Activated CD4-positive, alpha-beta T cell treated with anti-CD3 and anti-CD28 coated beads, Interleukin-2, amount 50 U/mL, for 48 hours (primary cell): ENCODE data around the gene FOXD4.
A peak's percentile ranks its signal among the peaks of the same experiment; 100 is the strongest.
"Not testable (repeated sequence)": the region's sequence is repeated elsewhere in the genome, so short reads cannot be mapped to it uniquely, and the experiment has no call there.

Experiments used
- DNase-seq, 2 experiments: peaks; one replicate each; pipeline ENCODE4 v3.0.0-alpha.2; 2020

The FOXD4 gene

DNA sequence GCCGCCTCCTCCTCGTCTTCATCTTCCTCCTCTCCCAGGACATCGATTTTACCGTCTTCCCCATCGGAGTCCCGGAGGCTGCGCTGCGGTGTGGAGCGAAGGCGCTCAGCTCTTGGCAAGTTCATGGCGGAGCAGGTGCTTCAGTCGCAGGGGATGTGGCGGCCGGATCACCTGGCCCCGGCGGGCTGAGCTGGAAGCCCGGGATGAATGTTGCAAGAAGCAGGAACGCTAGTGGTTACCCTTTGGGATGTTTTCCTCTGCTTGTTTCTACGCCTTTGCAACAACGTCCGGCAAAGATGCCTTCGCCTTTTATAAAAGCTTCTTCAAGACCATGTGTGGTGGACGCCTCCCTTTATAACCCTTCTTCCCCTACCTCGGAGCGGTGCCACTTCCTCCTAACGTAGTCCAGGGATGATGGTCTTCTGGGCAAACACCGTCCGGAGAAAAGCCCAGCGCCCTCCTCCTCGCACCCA, at the start of gene FOXD4:
TSS of gene FOXD4 (minus strand) at position 423 of the 473 bp plus-strand sequence. CDS start at position 125, 298 bp downstream.
- not testable (repeated sequence) for DNase-seq

DNA sequence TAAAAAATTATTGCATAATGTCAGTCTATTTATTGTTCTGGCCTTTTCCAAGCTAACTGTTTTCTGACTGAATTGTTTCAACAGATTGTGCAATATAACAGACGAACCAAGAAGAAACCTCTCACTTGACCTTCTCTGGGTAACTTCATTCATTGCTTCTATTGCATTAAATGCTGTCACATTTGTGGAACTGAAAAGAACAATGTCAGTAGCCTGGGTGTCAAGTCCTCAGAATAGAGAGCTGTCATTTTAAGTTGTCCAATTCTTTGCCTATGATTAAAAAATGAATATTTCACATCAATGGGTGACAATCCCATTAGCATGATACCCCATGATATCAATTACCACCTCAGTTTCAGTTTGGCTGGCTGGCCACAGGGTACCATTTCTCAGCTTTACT, 41.7 kb upstream of the FOXD4 start:
- DNase-seq: not testable (repeated sequence)

GRCh38 chr9:151173-151572, 33.0 kb upstream of the FOXD4 start:
- not testable (repeated sequence) for DNase-seq

DNA sequence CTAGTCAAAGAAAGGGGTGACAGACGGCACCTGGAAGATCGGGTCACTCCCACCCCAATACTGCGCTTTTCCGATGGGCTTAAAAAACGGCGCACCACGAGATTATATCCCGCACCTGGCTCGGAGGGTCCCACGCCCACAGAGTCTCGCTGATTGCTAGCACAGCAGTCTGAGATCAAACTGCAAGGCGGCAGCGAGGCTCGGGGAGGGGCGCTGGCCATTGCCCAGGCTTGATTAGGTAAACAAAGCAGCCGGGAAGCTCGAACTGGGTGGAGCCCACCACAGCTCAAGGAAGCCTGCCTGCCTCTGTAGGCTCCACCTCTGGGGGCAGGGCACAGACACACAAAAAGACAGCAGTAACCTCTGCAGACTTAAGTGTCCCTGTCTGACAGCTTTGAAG, 21.7 kb upstream of the FOXD4 start:
- DNase-seq: not testable (repeated sequence)

DNA sequence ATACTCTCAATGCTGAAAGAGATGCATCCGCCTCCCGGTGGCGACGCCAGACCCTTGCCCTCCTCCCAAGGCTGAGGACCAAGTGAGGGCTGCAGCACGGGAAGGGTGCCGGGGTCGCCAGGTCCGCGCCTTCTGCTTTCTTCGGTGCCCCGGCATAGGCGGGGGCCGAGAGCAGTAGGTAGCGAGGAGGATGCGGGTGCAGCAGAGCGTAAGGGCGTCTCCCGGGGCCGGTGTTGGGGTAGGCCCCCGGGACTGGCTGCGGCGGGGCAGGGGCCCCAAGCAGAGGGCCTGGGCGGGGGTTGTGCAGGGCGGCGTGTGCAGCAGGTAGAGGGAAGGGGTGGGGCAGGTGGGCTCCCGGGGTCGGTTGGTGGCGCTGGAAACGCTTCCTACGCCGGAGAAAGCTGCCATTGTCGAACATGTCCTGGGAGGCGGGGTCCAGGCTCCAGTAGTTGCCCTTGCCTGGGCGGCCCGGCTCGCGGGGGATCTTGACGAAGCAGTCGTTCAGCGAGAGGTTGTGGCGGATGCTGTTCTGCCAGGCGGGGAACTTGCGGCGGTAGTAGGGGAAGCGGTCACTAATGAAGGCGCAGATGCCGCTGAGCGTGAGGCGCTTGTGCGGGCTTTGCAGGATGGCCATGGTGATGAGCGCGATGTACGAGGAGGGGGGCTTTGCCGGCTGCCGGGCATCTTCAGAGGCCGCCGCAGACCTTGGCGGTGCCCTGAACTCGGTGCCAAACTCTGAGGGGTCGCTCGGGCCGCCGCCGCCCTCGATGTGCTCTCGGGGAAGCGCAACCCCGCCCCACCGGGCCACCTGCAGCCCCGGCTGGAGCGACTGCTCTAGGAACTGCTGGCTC, 848 bp downstream of the FOXD4 start:
- DNase-seq: peak; percentile 35 to 38

GRCh38 chr9:116239-117077, 1.8 kb downstream of the FOXD4 start:
- DNase-seq: peak in 1 of 2 experiments; percentile 13

- not testable (repeated sequence) for DNase-seq
These were observed 3.1 kb downstream of the FOXD4 start for GRCh38 chr9:115118-115451.

DNA sequence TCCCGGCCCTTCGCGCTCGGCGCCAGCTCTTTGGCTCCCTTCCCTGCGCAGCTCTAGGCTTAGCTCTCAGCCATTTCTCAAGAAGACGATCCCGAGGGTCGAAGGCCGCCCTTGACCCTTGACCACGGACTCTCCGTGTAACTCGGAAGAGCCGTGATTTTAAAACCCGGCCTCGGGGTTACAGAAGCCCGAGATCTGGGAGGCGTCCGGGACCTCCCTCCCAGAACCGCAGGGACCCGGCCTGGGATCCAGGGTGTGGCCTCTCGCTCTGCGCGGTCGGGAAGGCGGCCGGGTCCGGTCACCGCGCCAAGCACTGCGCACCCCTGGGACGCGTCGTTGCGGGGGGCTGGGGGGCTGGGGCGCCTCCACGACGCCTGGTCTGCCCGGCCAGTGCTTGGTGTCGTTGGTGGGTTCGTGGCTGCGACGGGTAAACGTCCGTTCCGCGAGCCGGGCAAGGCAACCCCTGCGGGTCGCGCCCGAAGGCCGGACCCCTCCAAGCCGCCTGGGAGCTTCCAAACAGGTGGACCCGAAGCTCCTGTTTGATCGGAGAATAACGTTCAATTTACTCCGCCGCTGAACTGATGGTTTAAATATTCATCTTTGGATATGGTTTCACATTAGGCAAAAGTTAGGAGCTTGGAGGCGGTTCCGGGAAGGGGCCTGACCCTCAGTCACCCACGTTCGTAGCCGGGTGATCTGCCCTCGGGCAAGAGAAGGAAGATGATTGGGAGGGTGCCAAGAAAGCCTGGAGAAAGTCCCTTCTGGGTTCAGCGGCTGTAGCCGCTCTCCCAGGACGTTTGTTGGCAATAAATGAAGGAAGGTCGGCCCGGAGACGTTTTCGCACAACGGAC, 3.7 kb downstream of the FOXD4 start:
- DNase-seq: peak in 1 of 2 experiments; percentile 19

GRCh38 chr9:113468-114266, 4.5 kb downstream of the FOXD4 start:
- peak; percentile 52 to 62 for DNase-seq

- not testable (repeated sequence) for DNase-seq
These were observed 5.4 kb downstream of the FOXD4 start for GRCh38 chr9:112589-113467.

DNA sequence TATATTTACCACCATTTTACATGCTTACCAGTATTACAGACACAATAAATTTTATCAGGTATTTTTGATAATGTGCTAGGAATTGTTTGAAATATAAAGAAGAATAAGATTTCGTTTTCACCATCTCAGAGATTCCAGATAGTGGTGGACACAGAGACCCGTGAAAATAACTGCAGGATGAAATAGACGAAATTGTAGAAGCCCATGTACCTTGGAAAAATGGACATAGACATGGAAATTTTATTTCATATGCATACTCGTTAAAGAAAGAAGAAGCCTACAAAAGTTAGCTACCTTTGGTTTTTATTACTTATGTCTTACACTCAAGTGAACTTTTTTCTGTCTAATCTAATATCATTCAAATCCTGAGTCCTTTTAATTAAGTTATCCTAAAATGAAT, 7.5 kb downstream of the FOXD4 start:
- DNase-seq: not testable (repeated sequence)

- DNase-seq: not testable (repeated sequence)
These were observed 8.7 kb downstream of the FOXD4 start for GRCh38 chr9:109540-109939.

DNA sequence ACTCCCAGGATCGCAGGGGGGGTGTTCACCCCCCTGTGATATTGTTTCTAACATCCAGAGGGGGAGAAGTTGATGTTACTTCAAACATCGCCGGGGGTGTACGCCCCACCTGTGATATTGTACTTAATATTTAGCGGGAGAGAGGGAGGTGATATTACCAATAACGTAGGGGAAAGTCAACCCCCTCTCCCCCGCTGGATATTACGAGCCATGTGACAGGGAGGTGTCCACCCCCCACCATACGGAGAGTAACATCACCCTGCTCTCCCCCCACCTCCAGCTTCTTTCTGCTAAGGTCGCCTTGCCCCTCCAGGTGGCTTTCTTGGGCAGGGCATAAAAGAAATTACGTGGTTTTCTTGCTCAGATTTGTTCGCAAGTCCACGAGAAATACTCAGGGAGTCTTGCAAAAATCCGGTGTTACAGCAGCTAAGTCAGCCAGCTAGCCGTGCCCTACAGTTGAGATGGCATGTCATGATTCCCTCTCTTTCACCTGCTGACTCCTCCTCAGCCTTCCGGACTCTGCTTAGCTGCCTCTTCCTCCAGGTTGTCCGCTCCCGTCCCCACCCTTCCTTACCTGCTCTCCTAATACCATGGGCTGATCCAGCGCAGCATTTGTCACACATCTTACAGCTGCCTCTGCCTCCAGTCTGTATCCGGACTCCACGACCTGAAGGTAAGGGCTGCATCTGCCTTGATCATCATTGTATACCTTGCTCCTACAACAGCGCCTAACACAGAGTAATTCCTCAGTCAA, 9.3 kb downstream of the FOXD4 start:
- not testable (repeated sequence) for DNase-seq

- not testable (repeated sequence) for DNase-seq
These were observed 12.2 kb downstream of the FOXD4 start for GRCh38 chr9:105991-106390.

- not testable (repeated sequence) for DNase-seq
These were observed 17.8 kb downstream of the FOXD4 start for GRCh38 chr9:100430-100829.

DNA sequence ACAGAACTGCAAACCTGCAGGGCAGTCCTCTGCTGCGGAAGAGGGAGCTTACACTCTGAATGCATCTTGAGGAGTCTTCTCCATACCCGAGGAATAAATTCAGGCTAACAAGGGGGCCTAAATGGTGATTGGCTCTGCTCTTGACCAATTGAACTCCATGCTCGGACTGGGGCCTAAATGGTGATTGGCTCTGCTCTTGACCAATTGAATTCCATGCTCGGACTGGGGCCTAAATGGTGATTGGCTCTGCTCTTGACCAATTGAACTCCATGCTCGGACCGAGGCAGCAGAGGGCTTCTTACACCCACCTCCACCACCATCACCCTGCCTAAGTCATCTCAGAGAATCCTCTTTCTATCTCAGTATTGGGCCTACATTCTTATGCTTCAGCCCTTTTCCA, 18.4 kb downstream of the FOXD4 start:
- DNase-seq: not testable (repeated sequence)

GRCh38 chr9:98775-99174, 19.4 kb downstream of the FOXD4 start:
- DNase-seq: not testable (repeated sequence)

- not testable (repeated sequence) for DNase-seq
These were observed 23.2 kb downstream of the FOXD4 start for GRCh38 chr9:94992-95391.

GRCh38 chr9:94323-94722, 23.9 kb downstream of the FOXD4 start:
- DNase-seq: not testable (repeated sequence)

DNA sequence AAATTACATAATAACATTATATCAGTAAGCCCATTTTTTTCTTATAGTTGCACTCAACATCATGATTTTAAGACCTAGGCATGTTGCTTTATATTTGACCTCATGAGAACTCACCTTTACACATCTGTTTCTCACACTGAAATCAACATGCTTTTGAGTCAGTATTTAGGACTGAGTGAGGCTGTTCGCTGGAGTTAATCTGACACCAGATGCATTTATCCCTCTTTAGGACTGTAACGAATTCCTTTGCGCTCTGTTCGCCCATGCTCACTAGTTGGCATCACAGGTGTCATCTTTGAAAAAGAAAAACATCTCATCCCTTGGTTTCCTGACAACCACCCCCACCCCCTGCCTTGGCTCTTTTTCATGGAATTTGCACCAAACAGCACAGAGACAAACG, 24.3 kb downstream of the FOXD4 start:
- DNase-seq: not testable (repeated sequence)
